HFF-Myc (cell line): ENCODE results near the gene ACSM6.

ENCODE experiments used
- DNase-seq: peaks from one replicate; pipeline ENCODE4 v3.0.0-alpha.2; 2011; ENCODE audit warnings: low read depth; ENCODE audit errors: extremely low read depth
- H3K4me3 ChIP-seq: replicated peaks from 2 replicates; pipeline ENCODE4 v1.5.1; 2011; ENCODE audit warnings: low read depth, mild to moderate bottlenecking, control low read depth, low read length
- CTCF ChIP-seq: IDR thresholded peaks from 2 replicates; pipeline ENCODE4 v1.5.1; 2012; ENCODE audit warnings: mild to moderate bottlenecking, low read depth, low read length, control low read depth; ENCODE audit errors: missing control alignments

The ACSM6 gene

GRCh38 chr10:95177429-95177828 lies 16.6 kb upstream of the ACSM6 start:
- DNase-seq, result no peak
- no peak for TF ChIP-seq CTCF
- H3K4me3 ChIP-seq, result no peak overlapping the region

- TF ChIP-seq CTCF, result no peak
- no peak overlapping the region for H3K4me3 ChIP-seq
- DNase-seq, result no peak
These were observed 15.8 kb upstream of the ACSM6 start for GRCh38 chr10:95178266-95178665.

- no peak overlapping the region for H3K4me3 ChIP-seq
- no peak for DNase-seq
- TF ChIP-seq CTCF, result no peak
These were observed 15.2 kb upstream of the ACSM6 start for GRCh38 chr10:95178797-95179196.

GRCh38 chr10:95181726-95182125 lies 12.3 kb upstream of the ACSM6 start:
- no peak for TF ChIP-seq CTCF
- DNase-seq, result peak; percentile 10
- no peak overlapping the region for H3K4me3 ChIP-seq

GRCh38 chr10:95183271-95184230 lies 10.5 kb upstream of the ACSM6 start:
- DNase-seq, result peak; percentile 43
- peak overlapping the region; percentile 53 for H3K4me3 ChIP-seq
- TF ChIP-seq CTCF, result peak; percentile 84

- no peak for DNase-seq
- no peak for TF ChIP-seq CTCF
- no peak overlapping the region for H3K4me3 ChIP-seq
These were observed 6.4 kb upstream of the ACSM6 start for GRCh38 chr10:95187617-95188016.
